Measurements from ENCODE around the gene C18orf63. TPM values are rescaled to one million over a fixed set of nuclear protein-coding genes. Genes with fewer than 3 reads are reported as not detected.

C18orf63 gene
- total and polyA plus RNA-seq, 2 of the 4 experiments (the other 2 are of a cell fraction) = not detected

- H3K14ac ChIP-seq (replicated peaks; ENCODE audit: low read depth, low read length) = no peak overlapping the region
- BruUV-seq (replicated peaks) = no TSS peak
- no peak overlapping the region for H3K4ac ChIP-seq (ENCODE audit: low read depth, low read length)
- no peak overlapping the region for H3K18ac ChIP-seq (ENCODE audit: low read depth, low read length)
- no peak overlapping the region for H2AK5ac ChIP-seq (ENCODE audit: low read depth, low read length)
- no peak overlapping the region for H2AFZ ChIP-seq (replicated peaks; ENCODE audit: low read length, poor library complexity)
- no peaks in the 10 kb centered on the region for H3K9me3 ChIP-seq (ENCODE audit: control insufficient read depth, insufficient read depth, low read length)
- H3K9ac ChIP-seq (ENCODE audit: low read depth, low read length) = no peak overlapping the region
- no peak overlapping the region for H3K23ac ChIP-seq (ENCODE audit: low read depth, low read length)
- H4K5ac ChIP-seq (ENCODE audit: low read depth, low read length) = no peak overlapping the region
- H3K4me2 ChIP-seq (ENCODE audit: low read depth, low read length) = no peak overlapping the region
- WGBS, 2 experiments (ENCODE audit: extremely low coverage in 2 of 2, insufficient read length in 1 of 2) = 63% methylated on average over 3 of the region's 10 CpGs; no CpG with 5 or more reads in 1 of the 2 experiments
- H3K36me3 ChIP-seq (ENCODE audit: control insufficient read depth, insufficient read depth, low read length) = no peaks in the 10 kb centered on the region
- H2BK5ac ChIP-seq (ENCODE audit: low read depth, low read length, poor library complexity, severe bottlenecking) = no peak overlapping the region
- H4K20me1 ChIP-seq (ENCODE audit: insufficient read depth, low read length) = no peaks in the 10 kb centered on the region
- H4K8ac ChIP-seq (ENCODE audit: low read depth in 2 of 2, low read length in 2 of 2) = no peak overlapping the region
- no peaks in the 10 kb centered on the region for H3K9me1 ChIP-seq (ENCODE audit: insufficient read depth, low read length)
- dilution Hi-C loops (cut with HindIII; ENCODE audit: low sequenced_read_pairs, unreplicated experiment) = no loop called here
- H3K56ac ChIP-seq (ENCODE audit: extremely low read depth, insufficient read depth, low read length) = no peak overlapping the region
- H3K4me3 ChIP-seq (ENCODE audit: insufficient read depth, low read depth, low read length) = no peak overlapping the region
- in situ Hi-C loops (cut with MboI; ENCODE audit: low sequenced_read_pairs) = no loop called here
- no peaks in the 10 kb centered on the region for H3K4me1 ChIP-seq (ENCODE audit: control insufficient read depth, insufficient read depth, low read length)
- ATAC-seq (ENCODE audit: low read depth) (no peak), DNase-seq (no peak)
- H2BK15ac ChIP-seq (ENCODE audit: low read depth, low read length) = no peak overlapping the region
- H3K27ac ChIP-seq (ENCODE audit: insufficient read depth, low read length) = no peak overlapping the region
- peaks cover 8% of the 10 kb centered on the region for H3K27me3 ChIP-seq (ENCODE audit: control insufficient read depth, insufficient read depth, low read length)
- intact Hi-C loops (cut with micrococcal nuclease) = no loop called here
- H2BK120ac ChIP-seq (ENCODE audit: low read depth, low read length) = no peak overlapping the region
- ChIA-PET POLR2A (ENCODE audit: unreplicated experiment) (no interaction called here), CTCF (no interaction called here)
- no peaks in the 10 kb centered on the region for H3K79me1 ChIP-seq (ENCODE audit: low read depth in 1 of 2, low read length in 2 of 2)
- TF ChIP-seq MAFK (IDR thresholded peaks at IDR 0.05; ENCODE audit: low read depth, low read length) = no peak
- H4K91ac ChIP-seq (ENCODE audit: insufficient read depth, low read depth, low read length) = no peak overlapping the region
- H2AK9ac ChIP-seq (replicated peaks; ENCODE audit: low read depth, low read length, poor library complexity) = no peak overlapping the region
- no peak overlapping the region for H2BK20ac ChIP-seq (ENCODE audit: low read depth, low read length)
Observed at GRCh38 chr18:74382481-74383017, 66.9 kb downstream of the C18orf63 start.

Data from IMR-90 (cell line).